GM03348 (cell line): ENCODE data around the gene BDH2.

Experiments
- DNase-seq: peaks from one replicate; pipeline ENCODE4 v3.0.0; 2012; ENCODE audit warnings: low spot score

The BDH2 gene

DNA sequence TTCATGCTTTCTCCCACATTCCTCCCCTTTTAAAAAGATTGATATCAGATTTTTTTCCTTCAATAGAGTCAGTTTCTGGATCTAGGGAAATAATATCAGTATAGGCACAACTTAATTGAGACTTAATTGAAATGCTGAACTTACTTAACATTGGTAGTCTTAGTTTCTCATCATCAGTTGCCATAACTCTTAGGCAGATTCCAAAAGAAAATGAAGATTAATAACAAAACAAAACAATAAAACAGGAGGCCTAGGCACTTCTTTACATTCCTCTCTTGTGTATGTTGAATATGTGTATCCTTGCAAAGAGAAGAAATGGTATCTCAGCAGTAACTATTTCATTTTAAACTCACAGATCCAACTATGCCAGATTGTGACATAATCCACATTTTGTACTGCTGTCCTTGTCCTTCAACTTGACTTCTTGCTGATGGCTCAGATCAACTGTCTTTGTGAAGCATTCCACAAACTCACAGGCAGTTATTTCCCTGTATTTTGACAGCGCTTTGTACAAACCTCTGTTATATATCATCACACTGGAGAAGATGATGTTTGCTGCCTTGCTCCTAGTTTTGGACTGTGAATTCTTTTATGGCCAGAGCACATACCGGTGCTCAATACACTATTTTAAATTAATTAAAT is 14.0 kb downstream of the BDH2 start:
- DNase-seq, result no peak

DNA sequence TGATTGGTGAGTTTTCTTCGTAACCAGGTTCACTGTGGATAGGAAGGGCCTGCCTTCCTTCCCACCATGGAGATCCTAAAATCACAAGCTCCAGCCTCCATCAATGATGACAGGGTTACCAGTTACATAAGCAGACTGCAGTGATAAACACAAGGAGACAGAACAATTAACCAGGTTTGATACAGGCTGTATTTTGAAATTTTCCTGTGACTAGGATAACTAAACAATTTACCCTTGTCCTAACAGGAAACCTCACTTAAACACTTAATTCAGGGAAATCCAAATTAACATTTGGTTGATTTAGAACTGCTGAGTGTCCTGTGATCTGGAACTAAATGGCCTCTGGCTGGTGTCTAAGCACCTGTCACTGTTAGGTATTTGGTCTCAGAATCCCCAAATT is 20.0 kb downstream of the BDH2 start:
- DNase-seq, result no peak

DNA sequence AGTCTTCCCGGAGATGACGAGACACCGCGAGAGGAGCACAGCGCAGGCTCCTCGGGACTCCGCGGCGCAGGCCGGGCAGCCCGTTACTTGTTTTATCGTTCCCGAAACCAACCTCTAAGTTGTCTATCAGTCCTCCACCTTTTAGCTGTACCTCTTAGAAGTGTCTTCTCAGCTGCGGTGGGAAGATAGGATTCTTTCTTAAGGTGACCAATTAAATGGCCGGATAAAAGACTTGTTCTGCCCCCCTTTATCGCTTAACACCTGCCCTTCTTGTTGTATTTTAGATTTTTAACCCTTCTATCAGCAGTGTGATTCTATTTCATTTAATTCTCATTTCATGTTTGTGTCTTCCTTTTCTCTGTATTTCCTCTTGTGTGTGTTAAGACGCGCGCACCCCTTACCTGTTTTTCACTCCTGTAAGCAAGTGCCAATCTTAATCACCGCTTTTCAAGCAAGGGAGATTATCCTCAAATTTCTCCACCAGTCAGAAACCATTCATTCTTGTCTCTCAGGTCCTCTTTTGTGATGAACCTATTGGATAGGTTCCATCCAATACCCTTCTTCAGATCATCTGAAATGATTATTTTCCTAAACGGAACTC is 22.8 kb downstream of the BDH2 start, which contains the start of gene SLC9B2:
Gene SLC9B2 (minus strand): TSS at position 15 of the 601 bp plus-strand sequence. CDS start 9,211 bp downstream, outside the sequence.
- DNase-seq, result no peak

DNA sequence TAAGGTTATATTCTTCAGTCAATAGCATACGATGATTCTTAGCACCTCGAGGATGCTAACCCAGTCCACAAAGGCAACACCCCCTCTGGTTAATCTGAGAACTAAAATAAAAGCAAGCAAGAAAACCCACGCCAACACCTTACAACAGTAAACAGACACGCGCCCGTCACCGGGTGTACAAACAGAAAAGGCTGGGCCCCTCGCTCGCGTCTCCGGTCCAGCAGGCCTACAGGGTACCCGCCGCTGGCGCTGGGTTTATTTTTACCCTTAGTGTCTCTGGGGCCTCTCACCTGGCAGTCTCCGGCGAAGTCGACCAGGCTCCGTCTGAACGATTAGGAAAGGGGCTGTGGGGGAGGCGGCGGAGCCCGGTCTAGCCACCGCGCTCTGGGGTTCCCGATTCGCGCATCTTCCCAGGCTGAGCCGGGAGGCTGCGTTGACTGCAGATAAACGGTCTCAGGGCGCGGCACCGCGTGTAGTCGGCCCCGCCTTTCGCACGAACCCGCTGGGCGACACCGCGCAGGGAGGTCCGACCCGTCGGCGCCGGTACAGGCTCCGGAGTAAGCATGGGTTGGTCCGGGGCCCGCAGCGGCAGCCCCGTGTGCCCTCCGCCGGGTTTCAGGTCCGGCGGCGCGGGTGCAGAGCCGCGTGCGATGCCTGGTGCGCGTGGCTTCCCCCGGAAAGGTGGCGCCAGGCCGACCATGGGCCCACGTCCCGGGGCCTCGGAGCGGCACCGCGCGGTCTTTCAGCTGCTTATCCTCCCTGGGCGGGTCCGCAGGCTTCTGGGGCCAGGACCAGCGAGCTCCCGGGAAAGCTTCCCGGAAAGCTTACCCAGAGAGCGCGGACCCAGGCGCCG is 23.5 kb downstream of the BDH2 start:
- peak; percentile 86 for DNase-seq

DNA sequence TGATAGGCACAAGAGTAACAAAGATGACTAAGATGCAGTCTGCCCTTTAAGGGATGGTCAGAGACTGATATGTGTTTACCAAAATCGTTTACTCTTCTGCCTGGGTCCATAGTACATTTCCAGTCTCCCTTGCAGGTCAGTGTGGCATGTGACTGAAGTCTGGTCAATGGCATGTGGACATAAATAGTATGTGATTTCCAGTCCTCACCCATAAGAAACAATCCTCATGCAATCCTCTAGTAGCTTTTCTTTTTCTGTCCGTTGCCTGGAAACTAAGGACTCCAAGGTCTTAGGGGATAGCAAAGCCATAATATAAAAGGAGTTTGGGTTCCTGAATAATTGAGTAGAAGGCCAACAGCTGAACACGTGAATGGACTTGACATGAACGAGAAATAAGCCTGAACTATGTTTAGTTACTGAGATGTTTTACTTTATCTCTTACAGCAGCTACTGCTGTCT is 24.2 kb downstream of the BDH2 start:
- DNase-seq, result peak; percentile 27

DNA sequence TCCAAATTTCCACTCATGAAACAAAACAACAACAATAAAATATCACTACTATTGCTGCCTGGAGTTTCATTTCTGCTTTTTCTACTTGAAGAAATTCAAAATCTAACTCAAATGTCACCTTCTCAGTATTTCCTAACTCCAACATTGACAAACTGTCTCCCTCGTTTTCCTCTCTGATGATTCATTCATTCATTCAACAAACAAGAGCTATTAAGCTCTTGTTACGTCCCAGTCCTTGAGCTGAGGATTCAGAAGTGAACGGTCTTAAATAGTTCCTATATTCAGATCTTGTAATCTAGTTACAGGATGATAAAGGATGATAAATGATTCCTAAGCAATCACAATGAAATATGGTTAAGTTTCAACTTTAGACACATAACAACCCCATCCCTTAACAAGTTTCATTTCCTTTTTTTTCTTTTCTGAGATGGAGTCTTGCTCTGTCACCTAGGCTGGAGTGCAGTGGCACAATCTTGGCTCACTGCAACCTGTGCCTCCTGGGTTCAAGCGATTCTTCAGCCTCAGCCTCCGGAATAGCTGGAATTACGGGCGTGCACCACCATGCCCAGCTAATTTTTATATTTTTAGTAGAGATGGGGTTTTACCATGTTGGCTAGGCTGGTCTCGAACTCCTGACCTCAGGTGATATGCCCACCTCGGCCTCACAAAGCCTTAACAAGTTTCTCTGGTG is 24.7 kb downstream of the BDH2 start:
- no peak for DNase-seq

DNA sequence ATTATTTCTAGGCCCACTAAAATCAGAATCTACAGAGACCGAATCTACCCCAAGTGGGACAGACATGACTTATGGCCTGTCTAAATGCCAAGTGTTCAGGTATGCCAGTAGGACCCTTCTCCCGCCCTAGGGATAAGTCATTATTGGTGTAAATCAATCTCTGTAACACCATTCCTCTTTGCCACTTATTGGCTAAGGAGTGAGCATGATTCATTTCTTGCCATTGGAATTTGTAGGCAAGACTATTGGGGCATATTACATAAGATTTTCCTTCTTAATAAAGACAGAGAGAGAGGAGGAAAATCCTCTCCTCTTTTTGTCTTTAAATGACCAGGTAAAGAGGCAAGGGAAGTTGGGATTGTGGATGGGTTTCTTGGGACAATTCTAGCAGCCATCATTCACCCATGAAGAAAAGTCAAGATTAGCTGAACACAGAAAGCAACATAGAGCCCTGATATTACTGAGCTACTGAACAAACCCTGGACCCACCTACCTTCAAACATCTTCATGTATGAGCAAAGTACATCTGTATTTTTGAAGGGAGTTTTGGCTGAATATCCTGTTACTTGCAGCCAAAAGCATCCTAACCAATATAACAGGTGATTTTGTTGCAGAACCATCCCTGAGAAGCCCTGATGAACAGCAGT is 25.7 kb downstream of the BDH2 start:
- DNase-seq, result peak; percentile 15

DNA sequence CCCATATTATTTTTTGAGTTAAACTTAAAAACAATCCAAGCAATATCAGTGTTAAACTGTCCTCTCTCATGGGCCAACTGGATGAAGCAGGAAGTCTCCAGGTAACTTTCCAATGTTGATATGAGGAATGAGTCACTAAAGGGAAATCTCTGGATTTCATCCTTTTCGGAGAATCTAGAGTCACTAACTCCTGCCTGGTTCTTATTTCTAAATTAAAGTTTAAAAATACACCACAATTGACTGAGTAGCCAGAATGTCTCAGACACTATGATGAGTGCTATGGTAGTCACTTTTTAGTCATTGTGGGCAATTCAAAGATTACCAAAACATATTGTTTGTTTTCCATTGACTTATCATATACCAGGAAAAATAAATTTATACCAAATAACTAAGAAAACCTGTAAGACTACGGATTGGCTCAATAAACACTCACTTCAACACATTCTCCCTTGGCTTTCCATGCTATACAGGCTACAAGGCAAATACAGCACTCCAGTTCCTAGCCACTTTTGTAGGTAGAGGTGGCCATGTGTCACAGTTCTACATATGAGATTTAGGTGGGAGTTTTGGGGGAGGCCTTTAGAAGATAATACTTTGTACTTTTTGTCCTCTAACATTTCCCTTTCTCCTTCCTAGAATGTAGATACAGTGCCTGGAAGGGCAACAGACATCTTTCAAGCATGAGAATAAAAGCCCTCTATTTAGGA is 31.6 kb downstream of the BDH2 start:
- DNase-seq, result no peak

DNA sequence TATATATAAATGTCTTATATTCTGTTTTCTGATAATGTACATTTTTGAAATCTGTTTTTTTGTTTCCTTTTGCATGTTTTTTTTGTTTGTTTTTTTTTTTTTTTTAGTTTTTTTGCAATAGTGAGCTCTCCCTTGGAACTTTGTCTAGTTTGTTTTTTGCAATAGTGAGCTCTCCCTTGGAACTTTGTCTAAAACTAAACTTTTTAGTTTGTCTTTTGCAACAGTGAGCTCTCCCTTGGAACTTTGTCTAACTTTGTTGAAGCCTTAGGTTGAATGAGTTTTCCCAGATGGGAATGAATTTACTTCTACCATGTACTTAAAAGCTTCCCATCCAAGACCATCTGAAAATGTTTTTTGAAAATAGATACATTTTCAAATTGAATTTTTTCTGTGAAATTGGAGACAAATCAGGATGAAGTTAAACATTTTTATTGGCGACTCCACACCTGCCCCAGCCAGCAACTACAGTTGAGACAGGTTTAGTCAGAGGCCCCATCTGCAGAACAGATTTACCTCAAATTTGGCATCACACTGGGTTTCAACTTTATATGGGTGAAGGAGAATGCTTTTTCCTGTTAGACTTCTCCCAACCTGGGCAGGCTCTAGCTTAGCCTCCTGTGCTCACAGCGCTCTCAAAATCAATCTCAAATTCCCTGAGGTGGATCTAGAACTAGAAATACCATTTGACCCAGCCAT is 39.0 kb downstream of the BDH2 start:
- DNase-seq, result no peak

DNA sequence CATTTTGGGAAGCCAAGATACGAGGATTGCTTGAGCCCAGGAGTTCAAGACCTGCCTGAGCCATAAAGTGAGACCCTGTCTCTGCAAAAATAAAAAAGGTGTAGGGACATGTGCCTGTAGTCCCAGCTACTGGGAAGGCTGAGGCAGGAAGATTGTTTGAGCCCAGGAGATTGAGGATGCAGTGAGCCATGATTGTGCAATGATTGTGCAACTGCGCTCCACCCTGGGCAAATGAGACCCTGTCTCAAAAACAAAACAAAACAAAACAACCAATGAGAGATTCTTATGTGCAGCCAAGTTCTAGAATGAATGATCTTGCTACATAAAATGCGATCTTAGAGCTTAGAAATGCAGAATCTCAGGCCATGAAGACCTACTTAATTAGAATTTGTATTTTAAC is 45.6 kb downstream of the BDH2 start:
- no peak for DNase-seq

DNA sequence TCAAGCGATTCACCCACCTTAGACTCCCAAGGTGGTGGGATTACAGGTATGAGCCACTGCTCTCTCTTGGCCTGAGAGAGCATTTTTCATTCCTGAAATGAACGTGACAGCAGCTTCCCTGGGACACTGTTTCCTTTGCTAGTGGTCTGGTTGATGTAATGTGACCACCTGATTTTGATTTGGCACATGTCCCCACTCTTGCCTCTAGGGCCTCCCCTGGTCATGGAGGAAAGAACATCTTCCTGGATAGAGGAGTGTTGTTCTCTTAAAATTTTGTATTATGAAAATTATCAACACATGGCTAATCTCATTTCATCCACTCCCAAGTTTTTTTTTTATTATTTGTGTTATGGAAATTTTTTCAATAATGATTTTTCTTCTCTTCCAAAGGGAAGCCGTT is 46.9 kb downstream of the BDH2 start:
- no peak for DNase-seq

DNA sequence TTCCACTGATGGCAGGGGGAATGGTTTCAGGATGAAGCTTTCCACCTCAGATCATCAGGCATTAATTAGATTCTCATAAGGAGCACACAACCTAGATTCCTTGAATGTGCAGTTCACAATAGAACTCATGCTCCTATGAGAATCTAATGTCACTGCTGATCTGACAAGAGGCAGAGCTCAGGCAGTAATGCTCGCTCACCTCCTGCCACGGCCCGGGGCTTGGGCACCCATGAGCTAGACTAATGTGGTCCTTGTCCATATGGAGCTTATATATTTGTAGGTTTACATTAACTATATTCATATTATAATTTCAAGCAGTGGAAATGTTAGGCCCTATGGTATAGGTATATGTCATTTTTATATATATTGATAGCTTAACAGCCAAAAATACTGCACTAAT is 47.5 kb downstream of the BDH2 start:
- no peak for DNase-seq

DNA sequence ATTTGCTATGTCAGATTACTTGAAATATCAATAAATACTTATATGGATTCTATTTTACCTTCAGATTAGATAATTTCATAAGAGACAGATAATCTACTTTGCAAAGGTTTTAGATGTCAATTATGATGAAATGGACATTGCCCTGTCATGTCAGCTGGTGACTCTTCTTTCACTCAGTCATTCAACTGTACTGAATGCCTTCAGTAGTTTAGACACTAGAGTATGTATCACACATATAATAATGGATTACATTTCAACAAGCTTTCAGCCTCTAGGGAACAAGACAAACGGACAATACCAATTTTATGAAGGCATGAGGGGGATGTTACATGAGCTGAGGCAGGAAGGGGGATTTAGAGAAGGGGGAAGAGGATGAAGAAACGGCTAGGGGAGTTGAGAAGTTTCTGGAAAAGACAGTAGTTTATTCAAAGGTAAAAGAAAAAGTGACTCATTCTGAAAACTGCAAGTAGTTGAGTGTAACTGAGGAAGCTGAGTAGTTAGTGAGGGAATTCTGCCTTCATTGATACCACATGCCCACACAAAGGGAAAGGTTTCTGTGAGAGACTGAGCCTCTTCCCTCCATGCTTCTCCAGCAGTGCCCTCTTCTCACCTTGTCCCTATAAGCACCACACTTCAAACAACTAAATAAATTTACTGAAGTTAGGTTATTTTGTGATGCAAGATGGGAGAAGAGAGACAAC is 48.7 kb downstream of the BDH2 start:
- peak; percentile 17 for DNase-seq

DNA sequence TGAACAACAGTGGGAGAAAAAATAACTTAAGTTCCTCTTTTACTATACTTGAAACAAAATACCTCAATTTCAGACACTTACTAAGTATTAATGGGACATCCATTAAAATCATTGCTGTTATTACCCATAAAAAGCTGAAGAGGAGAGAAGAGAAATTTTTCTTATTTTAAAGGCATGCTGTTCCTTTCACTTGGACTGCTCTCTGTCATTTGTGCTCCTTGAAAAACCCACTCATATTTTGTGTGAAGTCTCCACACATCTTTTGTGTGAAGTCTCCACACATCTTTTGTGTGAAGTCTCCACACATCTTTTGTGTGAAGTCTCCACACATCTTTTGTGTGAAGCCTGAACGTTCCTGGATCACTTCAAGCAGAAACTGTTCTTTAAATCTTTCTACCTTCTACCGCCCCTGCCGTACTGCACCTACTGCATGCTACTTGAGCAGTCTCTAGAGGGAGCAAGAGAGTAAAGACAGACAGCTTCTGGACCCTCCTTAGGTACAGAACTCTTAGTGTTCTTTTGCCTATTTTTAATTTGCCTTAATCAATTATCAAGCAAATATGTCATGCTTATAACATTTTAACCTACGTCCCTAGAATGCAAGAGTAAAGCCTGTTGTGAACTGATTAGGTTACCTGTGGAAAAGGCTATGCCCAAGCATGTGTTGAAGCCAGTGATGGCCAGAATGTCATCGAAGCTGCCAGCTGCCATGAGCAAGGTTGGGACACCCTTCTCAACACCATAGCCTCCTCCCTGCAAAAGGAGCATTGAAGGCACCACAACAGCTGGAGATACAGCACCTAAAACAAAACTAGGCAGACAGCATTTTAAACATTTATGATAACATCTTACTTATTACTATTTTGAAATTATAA is 53.0 kb downstream of the BDH2 start:
- peak; percentile 48 for DNase-seq

DNA sequence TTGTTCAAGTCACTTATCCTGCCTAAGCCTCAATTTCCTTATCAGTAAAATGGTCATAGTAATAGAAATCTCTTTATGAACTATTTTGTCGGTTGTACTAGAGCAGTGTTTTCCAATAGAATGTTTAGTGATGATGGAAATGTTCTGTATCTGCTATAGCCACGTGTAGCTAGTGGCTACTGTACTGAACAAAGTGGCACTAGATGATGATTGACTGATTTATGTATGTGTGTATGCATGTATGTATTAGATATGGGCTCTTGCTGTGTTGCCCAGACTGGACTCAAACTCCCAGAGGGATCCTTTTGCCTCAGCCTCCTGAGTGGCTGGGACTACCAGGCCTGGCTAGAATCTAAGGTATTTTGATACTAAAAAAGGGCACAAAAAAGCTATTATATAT is 55.5 kb downstream of the BDH2 start:
- DNase-seq, result no peak

DNA sequence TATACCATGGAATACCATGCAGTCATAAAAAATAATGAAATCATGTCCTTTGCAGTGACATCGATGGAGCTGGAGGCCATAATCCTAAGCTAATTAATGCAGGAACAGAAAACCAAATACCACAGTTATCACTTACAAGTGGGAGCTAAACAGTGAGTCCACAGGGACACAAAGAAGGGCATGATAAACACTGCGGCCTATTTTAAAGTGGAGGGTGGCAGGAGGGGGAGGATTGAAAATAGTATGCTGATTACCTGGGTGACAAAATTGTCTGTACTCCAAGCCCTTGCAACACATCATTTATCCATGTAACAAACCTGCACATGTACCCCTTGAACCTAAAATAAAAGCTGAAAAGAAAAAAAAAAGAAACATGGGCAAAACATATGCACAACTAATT is 63.5 kb downstream of the BDH2 start:
- no peak for DNase-seq

DNA sequence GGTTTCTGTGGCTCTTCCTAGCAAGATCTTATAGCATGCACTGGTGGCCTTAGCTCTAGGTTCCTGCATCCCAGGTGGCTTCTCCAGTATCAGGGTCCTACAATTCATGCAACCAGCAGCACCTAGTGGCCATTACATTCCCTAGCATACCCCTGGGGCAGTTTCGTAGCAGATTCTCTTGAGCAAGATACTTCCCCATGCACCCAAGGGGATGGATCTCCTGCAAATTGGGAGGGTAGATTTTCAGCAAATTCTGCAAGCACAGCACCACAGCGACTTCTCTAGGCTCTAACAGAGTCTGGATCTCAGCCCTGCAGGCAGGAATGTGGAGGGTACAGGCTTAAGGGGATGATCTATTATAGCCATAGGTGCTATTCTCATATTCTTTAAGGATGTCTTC is 67.1 kb downstream of the BDH2 start:
- no peak for DNase-seq

DNA sequence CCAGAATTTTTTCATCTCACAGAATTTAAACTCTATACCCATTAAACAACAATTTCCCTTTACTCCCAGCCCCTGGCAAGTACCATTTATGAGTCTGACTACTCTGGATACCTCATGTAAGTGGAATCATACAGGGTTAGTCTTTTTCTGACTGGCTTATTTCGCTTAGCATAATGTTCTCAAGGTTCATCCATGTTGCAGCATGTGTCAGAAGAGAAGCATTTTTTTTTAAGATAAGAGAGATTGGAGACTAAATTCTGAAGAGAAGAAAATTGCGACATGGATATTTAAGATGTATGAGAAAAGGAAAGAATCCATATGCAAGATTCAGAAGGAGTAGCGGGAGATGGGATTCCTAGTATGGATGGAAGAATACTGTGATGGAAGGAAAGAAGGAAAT is 68.8 kb downstream of the BDH2 start:
- no peak for DNase-seq

DNA sequence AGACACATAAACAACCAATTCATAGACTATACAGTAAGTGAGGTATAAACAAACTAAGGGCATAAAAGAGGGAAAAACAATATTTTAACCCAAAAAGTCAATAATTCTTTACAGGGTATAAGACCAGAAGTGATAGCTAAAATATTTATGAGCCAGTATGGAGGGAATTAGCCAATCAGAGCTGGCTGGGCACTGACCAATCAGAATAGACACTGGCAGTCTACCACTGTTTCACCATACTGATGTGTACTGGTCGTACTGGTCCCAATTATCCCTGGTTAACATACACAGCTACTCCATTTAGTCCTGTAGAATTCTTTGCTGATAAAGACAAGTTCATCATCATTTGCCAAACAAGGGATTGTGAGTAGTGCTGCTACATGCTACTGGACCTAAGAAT is 70.3 kb downstream of the BDH2 start:
- no peak for DNase-seq
